Measurements from ENCODE around the gene ZNF483.
A peak's percentile ranks its signal among the peaks of the same experiment; 100 is the strongest.
"Not testable (repeated sequence)": the region's sequence is repeated elsewhere in the genome, so short reads cannot be mapped to it uniquely, and the experiment has no call there.

The ZNF483 gene

DNA sequence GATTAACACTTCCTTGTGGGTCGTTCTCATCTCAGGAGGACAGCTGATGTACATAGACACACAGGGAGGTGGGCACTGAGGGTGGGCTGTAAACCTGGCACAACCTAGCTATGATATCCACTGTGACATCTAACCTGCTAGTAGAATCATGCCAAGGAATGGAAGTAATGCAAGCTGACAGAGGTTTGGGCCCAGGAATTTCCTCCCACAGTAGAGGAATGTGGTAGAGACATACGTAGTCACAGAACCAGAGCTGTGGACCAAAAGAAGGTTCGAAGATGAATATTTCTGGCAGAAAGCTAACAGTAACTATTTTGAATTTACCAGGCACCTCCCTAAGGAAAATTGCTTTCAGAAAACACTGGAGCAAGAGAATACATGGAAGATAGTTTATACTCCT, 90.9 kb downstream of the ZNF483 start:
- no peak for DNase-seq

DNA sequence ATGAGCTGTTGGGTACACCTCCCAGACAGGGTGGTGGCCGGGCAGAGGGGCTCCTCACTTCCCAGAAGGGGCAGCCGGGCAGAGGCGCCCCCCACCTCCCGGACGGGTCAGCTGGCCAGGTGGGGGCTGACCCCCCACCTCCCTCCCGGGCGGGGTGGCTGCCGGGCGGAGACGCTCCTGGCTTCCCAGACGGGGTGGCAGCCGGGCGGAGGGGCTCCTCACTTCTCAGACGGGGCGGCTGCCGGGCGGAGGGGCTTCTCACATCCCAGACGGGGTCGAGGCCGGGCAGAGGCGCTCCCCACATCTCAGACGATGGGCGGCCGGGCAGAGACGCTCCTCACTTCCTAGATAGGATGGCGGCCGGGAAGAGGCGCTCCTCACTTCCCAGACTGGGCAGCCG, 92.4 kb downstream of the ZNF483 start:
- DNase-seq: not testable (repeated sequence)

DNA sequence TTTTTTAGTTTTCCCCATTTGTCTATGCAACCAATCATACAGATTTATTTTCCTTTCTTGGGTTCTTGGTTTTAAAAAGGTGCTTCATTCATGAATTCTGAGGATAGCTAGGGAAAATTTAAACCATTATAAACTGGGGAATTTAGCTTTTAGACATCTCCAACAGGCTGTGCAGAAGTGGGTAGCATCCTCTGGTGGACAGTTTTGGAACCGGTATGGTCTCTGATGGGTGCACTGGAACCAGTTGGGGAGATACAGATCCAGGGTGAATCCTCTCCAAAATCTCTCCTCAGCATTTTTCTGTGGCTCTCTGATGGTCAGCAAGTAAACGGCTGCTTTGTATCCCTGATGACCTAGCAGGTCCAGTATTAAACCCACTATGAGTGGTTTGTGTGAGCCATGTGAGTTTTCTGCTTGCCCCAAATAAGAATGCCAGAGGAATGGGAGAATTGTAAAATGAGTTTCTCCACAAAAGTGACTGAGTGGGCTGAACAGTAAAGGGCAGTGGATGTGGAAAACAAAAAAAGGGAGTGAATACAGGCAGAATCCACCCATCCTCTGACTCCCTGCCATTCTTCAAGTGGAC, 97.0 kb downstream of the ZNF483 start:
- DNase-seq: peak; percentile 25

DNA sequence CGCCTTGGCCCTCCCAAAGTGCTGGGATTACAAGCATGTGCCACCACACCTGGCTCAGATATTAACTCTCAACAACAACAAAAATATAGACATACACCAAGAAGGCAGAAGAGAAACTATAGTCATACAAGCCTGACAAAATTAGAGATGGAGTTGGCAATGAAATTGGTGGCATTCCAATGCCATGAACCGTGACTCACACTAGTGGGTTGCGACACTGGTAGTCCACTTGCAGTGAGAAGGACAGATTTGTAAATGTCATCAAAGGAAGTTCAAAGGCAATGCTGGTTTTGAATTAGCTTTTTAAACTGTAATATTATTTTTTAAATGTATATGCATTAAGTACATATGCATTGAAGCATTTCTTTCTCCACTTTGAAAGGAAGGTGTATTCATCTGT, 97.6 kb downstream of the ZNF483 start:
- no peak for DNase-seq
